HFF-Myc (cell line): Measurements from ENCODE around the gene ANKS1B.

ENCODE experiments used
- DNase-seq: peaks from one replicate; pipeline ENCODE4 v3.0.0-alpha.2; 2011; ENCODE audit warnings: low read depth; ENCODE audit errors: extremely low read depth
- H3K4me3 ChIP-seq: replicated peaks from 2 replicates; pipeline ENCODE4 v1.5.1; 2011; ENCODE audit warnings: low read depth, mild to moderate bottlenecking, control low read depth, low read length
- CTCF ChIP-seq: IDR thresholded peaks from 2 replicates; pipeline ENCODE4 v1.5.1; 2012; ENCODE audit warnings: mild to moderate bottlenecking, low read depth, low read length, control low read depth; ENCODE audit errors: missing control alignments

The ANKS1B gene

GRCh38 chr12:99235381-99235780 is 749.4 kb downstream of the ANKS1B start:
- no peak for TF ChIP-seq CTCF
- H3K4me3 ChIP-seq, result no peak overlapping the region
- DNase-seq, result no peak

GRCh38 chr12:99234702-99235101 is 750.0 kb downstream of the ANKS1B start:
- no peak for TF ChIP-seq CTCF
- no peak overlapping the region for H3K4me3 ChIP-seq
- no peak for DNase-seq

GRCh38 chr12:99232324-99232723 is 752.4 kb downstream of the ANKS1B start:
- TF ChIP-seq CTCF, result no peak
- H3K4me3 ChIP-seq, result no peak overlapping the region
- no peak for DNase-seq

- no peak for TF ChIP-seq CTCF
- DNase-seq, result no peak
- H3K4me3 ChIP-seq, result no peak overlapping the region
Observed at GRCh38 chr12:99231031-99231430, 753.7 kb downstream of the ANKS1B start.

- DNase-seq, result no peak
- no peak overlapping the region for H3K4me3 ChIP-seq
- no peak for TF ChIP-seq CTCF
Observed at GRCh38 chr12:99224237-99224636, 760.5 kb downstream of the ANKS1B start.

- TF ChIP-seq CTCF, result no peak
- H3K4me3 ChIP-seq, result no peak overlapping the region
- no peak for DNase-seq
Observed at GRCh38 chr12:99223579-99223978, 761.2 kb downstream of the ANKS1B start.

GRCh38 chr12:99213047-99213446 is 771.7 kb downstream of the ANKS1B start:
- no peak for DNase-seq
- TF ChIP-seq CTCF, result no peak
- H3K4me3 ChIP-seq, result no peak overlapping the region
